ENCODE measurements around the gene CDON.

Gene CDON

GRCh38 chr11:126029237-126029636, 33.4 kb downstream of the CDON start:
- TF ChIP-seq YY1 (IDR thresholded peaks at IDR 0.05; ENCODE audit: low read depth) (no peak), MAX (IDR thresholded peaks at IDR 0.05) (no peak), TEAD4 (IDR thresholded peaks at IDR 0.05) (no peak), CREB1 (IDR thresholded peaks at IDR 0.05; ENCODE audit: low read depth) (no peak), EGR1 (IDR thresholded peaks at IDR 0.05) (no peak), ZBTB7A (IDR thresholded peaks at IDR 0.05; ENCODE audit: low read depth) (no peak), EP300 (IDR thresholded peaks at IDR 0.05; ENCODE audit: borderline replicate concordance) (no peak), USF1 (IDR thresholded peaks at IDR 0.05) (no peak), TCF12 (IDR thresholded peaks at IDR 0.05; ENCODE audit: low read depth) (no peak), REST (IDR thresholded peaks at IDR 0.05; ENCODE audit: low read depth) (no peak), TAF1 (IDR thresholded peaks at IDR 0.05; ENCODE audit: low read depth) (no peak), NFIC (IDR thresholded peaks at IDR 0.05) (no peak), FOXM1 (IDR thresholded peaks at IDR 0.05; ENCODE audit: borderline replicate concordance, low read depth) (no peak)

GRCh38 chr11:126026579-126026978, 36.1 kb downstream of the CDON start:
- no peak for TF ChIP-seq TAF1 (IDR thresholded peaks at IDR 0.05; ENCODE audit: low read depth)
- TF ChIP-seq MAX (IDR thresholded peaks at IDR 0.05) = no peak
- TF ChIP-seq FOXM1 (IDR thresholded peaks at IDR 0.05; ENCODE audit: borderline replicate concordance, low read depth) = no peak
- no peak for TF ChIP-seq CREB1 (IDR thresholded peaks at IDR 0.05; ENCODE audit: low read depth)

GRCh38 chr11:126025822-126026221, 36.8 kb downstream of the CDON start:
- TF ChIP-seq TAF1 (IDR thresholded peaks at IDR 0.05; ENCODE audit: low read depth) (no peak), TEAD4 (IDR thresholded peaks at IDR 0.05) (no peak), MAX (IDR thresholded peaks at IDR 0.05) (no peak), REST (IDR thresholded peaks at IDR 0.05; ENCODE audit: low read depth) (no peak), CREB1 (IDR thresholded peaks at IDR 0.05; ENCODE audit: low read depth) (no peak), ZBTB7A (IDR thresholded peaks at IDR 0.05; ENCODE audit: low read depth) (no peak), EP300 (IDR thresholded peaks at IDR 0.05; ENCODE audit: borderline replicate concordance) (no peak), FOXM1 (IDR thresholded peaks at IDR 0.05; ENCODE audit: borderline replicate concordance, low read depth) (no peak), CEBPB (IDR thresholded peaks at IDR 0.05) (no peak), NFIC (IDR thresholded peaks at IDR 0.05) (no peak), EGR1 (IDR thresholded peaks at IDR 0.05) (no peak), USF1 (IDR thresholded peaks at IDR 0.05) (no peak), YY1 (IDR thresholded peaks at IDR 0.05; ENCODE audit: low read depth) (no peak), TCF12 (IDR thresholded peaks at IDR 0.05; ENCODE audit: low read depth) (no peak), RAD21 (IDR thresholded peaks at IDR 0.05; ENCODE audit: low read depth) (no peak)

- TF ChIP-seq EP300 (IDR thresholded peaks at IDR 0.05; ENCODE audit: borderline replicate concordance) = no peak
- TF ChIP-seq NFIC (IDR thresholded peaks at IDR 0.05) = no peak
- no peak for TF ChIP-seq ZBTB7A (IDR thresholded peaks at IDR 0.05; ENCODE audit: low read depth)
- no peak for TF ChIP-seq FOXM1 (IDR thresholded peaks at IDR 0.05; ENCODE audit: borderline replicate concordance, low read depth)
- no peak for TF ChIP-seq TEAD4 (IDR thresholded peaks at IDR 0.05)
- TF ChIP-seq CREB1 (IDR thresholded peaks at IDR 0.05; ENCODE audit: low read depth) = no peak
- no peak for TF ChIP-seq EGR1 (IDR thresholded peaks at IDR 0.05)
These were observed 38.5 kb downstream of the CDON start for GRCh38 chr11:126024123-126024522.

- TF ChIP-seq NFIC (IDR thresholded peaks at IDR 0.05) = no peak
- no peak for TF ChIP-seq TAF1 (IDR thresholded peaks at IDR 0.05; ENCODE audit: low read depth)
- no peak for TF ChIP-seq ZBTB7A (IDR thresholded peaks at IDR 0.05; ENCODE audit: low read depth)
- no peak for TF ChIP-seq CREB1 (IDR thresholded peaks at IDR 0.05; ENCODE audit: low read depth)
- TF ChIP-seq RAD21 (IDR thresholded peaks at IDR 0.05; ENCODE audit: low read depth) = no peak
- no peak for TF ChIP-seq EGR1 (IDR thresholded peaks at IDR 0.05)
- no peak for TF ChIP-seq FOXM1 (IDR thresholded peaks at IDR 0.05; ENCODE audit: borderline replicate concordance, low read depth)
These were observed 49.8 kb downstream of the CDON start for GRCh38 chr11:126012852-126013251.

- TF ChIP-seq TAF1 (IDR thresholded peaks at IDR 0.05; ENCODE audit: low read depth) (no peak), YY1 (IDR thresholded peaks at IDR 0.05; ENCODE audit: low read depth) (no peak), NFIC (IDR thresholded peaks at IDR 0.05) (no peak), CEBPB (IDR thresholded peaks at IDR 0.05) (no peak), EGR1 (IDR thresholded peaks at IDR 0.05) (no peak), CREB1 (IDR thresholded peaks at IDR 0.05; ENCODE audit: low read depth) (no peak), MAX (IDR thresholded peaks at IDR 0.05) (no peak), RAD21 (IDR thresholded peaks at IDR 0.05; ENCODE audit: low read depth) (no peak), TEAD4 (IDR thresholded peaks at IDR 0.05) (no peak), REST (IDR thresholded peaks at IDR 0.05; ENCODE audit: low read depth) (no peak)
These were observed 50.9 kb downstream of the CDON start for GRCh38 chr11:126011754-126012153.

Data from Ishikawa (cell line).